Stimulated activated naive CD8-positive, alpha-beta T cell treated with anti-CD3 and anti-CD28 coated beads, Interleukin-15, Interleukin-2, amounts not matched to agents 100 U/mL and 50 U/mL, for 24 hours (primary cell): ENCODE data around the gene TRIM71.

Source experiments
- ATAC-seq: fragments of 150-1000 bp; cut with Tn5 transposase; one replicate; pipeline ENCODE4 v1.10.0; 2021
- DNase-seq: peaks from one replicate; pipeline ENCODE4 v3.0.0; 2021

The TRIM71 gene

DNA sequence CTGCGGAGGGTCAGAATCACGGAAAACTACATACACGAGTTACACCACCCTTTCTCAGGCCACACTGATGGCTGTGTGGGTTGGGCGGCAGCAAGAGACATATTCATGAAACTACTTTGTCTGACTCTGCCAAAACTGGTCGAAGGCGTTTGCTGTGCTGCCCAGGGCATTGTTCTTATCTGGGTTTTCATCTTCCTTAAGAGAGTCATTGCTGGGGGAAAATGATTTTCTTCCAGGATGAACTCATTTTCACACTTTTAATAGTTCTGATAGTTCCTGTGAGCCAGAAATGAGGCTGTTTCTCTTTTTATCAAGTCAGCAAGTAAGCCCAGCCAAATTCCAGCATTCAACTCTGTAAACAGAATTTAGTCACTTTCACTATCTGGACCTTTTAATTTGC, 47.6 kb downstream of the TRIM71 start:
- ATAC-seq (no peak), DNase-seq (no peak)

DNA sequence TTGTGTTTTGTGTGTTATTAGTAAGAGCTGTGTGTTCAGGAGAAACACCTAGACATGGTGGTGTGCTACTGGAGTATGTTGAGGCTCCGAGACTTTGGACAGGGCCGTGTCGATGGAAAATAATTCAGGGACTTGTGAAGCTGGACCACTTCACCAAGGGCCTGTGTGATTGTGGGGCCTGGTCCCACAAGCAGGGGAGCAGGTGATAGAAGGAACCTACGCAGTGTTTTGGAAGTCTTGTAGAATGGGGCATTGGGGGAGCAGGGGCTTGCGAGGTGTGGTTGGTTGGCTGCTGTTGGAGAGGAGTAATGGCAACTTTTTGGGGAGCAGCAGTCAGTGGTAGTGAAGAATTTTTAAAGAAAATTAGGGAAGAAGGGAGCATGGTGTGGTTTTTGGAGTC, 48.7 kb downstream of the TRIM71 start:
- ATAC-seq (no peak), DNase-seq (no peak)

DNA sequence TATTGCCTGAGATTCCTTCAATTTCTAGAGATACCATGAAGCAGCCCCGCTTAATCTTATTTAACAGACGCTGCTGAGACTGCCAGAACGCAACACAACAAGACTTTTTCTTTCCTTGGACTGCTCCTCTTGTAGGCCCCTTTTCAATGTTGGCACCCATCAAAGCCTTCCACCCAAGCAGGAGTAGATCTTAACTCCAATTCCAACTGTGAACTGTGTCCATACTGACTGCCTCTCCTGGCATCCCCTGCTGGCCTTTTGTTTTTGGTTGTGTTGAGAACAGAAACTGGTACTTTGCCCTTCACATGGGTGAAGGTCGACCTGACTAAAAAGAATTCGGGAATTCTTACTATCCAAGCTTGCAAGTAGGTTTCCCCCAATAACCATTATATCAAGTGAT, 50.2 kb downstream of the TRIM71 start:
- DNase-seq (no peak), ATAC-seq (no peak)

DNA sequence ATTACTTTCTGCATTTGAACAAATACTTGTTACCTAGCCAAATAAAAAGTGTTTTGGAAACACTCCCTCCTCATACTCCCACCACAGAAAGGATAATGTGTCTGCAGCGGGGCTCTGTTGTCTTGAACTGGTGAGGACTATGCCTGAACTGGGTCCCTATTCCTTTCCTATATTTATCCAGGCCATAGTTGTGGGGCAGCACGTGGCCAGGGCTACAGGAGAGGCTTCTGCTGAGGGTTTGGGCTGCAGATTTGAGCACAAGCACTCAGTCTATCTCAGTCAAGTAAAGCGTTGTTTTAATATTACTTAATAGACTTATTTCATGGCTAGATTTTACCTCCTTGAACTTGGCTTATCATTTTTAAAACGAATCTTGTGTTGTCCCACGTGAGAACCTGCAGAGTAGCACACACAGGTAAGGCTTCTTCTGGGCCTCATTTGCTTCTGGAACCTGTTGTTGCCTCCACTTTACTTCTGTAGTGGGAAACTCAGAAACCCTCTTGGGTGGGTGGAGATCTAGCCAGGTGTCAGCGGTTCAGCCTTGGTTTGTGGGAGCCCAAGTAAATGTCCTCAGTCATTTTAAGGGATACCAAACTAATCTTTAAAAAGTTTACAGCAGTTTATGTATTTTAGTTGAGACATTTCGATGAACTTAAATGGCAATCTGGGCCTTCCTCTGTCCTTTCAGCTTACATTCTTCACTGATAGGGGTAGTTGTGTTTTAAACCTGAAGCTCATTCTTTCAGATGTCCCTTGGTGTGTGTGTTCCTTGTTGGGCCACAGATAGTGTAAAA, 51.1 kb downstream of the TRIM71 start:
- no peak for ATAC-seq
- DNase-seq, result no peak

DNA sequence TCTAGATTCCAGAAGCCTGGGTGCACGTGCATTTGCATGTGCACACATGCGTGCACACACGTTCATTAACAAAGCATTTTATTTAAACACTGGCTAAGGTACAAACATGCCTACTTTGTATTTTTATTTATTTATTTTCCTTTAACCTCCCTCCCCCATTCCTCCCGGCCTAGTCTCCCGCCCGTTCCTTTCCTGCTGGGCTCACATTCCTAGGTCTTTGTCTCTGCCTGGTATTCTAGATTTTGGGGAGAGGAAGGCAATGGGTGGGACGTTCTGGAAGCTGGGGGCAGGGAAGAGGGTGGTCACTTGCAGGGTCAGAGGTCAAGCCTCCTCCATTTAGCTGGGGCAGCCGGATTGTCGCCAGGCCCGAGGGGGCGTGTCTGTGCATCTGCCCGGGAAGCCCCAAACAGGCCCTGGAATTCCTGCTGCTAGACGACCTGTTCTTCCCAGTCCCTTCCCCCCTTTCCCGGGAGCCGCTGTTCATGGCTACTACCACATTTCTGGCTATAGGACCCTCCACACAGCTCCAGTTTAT, 51.8 kb downstream of the TRIM71 start:
- ATAC-seq, result no peak
- DNase-seq, result no peak

DNA sequence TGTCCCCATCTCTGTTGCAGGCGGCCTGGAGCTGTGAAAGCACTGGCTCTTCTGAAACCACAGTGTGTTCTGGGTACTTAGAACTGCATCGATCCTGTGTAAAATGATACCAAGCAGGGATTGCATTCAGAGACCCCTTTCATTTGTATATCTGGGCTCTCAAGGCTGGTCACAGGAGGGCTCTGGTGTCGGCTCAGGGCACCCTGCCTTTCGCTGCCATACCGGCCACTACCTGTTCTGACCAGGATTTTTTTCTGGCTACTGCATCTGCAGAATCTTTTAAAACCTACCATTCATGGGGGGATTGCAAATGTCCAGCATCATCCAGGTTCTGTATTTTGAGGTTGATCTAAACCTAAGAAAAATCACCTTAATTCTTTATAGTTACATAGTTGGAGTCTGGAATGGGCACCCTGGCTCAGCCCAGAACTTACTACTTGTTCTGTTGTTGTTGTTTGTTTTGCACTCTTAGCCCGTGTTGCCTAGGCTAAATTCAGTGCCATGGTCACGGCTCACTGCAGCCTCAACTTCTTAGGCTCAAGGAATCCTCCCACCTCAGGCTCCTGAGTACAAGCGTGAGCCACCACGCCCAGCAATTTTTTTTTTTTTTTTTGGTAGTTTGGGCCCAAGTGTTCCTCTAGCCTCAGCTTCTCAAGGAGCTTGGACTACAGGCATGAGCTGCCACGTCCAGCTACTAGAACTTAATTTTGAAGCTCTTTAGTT, 52.7 kb downstream of the TRIM71 start:
- DNase-seq, result no peak
- ATAC-seq, result no peak

DNA sequence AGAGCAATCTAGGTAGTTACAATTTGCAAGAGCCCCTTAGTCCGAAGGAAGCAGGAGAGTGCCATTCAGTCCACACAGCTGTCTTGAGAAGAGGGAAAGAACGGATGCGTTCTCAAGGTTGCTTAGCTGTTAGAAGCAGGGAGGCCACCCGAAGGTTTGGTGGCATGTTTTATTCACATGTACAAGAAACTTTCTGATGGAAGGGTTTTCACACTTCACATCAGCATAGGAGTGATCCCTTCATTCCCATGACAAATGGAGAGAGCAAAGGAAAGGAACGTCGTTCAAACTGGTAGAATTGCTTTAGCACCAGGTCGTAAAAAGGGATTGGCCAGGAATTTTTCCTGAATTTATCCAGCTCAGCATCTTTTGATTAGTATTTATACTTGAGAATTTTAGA, 53.5 kb downstream of the TRIM71 start:
- no peak for ATAC-seq
- no peak for DNase-seq

DNA sequence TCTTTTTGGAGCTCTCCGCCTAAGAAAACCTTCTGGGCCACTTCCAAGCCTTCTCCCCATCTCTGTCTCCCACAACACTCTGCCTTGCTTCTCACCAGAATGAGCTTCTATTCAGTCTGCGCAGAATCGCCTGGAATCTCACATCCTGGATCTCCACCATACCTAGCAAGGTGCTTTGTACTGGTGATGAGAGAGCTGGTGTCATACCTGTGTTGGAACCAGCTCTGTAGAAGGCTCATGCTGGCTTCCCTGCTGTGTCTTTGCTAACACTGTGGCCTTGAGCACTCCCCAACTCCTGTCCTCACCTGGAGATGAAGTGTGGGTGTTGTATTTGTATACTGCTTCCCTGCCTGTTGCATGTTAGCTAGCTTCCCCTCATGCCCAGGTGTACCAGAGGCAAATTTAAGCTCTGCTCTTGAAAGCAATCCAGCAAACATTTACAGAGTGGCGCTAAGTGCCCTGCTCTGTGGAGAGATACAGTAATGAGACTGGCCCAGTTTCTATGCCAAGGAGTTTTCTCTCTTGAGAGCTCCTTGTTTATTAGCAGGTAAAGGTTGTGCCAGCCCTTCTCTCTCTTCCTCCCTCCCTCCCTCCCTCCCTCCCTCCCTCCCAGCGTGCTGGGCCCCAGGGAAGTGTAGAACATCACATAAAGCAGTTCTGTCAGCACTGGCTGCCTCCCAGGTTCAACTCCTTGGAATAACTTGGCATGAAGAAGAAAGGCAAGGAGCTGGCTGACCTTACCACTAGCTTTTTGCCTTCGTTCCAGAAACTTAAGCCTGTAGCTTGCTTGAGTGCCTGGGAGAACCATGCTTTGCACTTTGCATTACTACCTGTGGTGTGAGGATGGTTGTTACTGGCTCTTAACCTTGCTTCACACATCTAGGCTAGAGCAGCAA, 54.9 kb downstream of the TRIM71 start:
- ATAC-seq (no peak), DNase-seq (no peak)

DNA sequence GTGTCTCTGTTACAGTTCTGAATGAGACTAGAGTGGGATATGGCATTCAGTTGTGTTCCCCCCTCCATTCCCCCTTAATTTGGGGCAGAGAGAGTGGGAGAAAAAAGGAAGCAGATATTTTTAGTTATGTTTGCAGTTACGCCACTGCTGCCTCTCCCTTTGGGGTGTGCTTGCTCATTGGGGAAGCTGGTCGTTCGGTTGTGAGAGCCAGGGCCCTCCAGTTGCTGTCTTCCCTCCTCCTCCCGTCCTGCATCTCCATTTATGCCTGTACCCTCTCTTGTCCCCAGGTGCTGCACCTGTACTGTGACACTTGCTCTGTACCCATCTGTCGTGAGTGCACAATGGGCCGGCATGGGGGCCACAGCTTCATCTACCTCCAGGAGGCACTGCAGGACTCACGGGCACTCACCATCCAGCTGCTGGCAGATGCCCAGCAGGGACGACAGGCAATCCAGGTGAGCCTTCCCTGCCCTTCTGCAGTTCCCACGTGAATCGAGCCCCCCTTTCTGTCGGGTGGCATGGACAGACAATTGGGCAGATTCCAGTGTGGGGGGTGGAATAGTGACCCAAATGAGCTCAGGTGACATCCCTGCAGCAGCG, 55.8 kb downstream of the TRIM71 start:
- no peak for ATAC-seq

DNA sequence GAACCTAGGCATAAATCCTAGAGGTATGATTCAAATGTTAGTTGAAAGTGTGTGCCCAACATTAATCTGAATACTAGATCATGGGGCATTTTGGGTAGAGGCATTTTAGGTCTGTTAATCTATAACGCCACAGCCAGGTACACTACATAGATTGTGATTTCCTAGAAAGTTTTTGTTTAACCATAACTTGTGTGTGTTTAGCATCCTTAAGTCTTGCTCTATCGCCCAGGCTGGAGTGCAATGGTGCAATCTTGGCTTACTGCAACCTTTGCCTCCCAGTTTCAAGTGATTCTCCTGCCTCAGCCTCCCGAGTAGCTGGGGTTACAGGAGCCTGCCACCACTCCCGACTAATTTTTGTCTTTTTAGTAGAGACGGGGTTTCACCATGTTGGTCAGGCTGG, 59.1 kb downstream of the TRIM71 start:
- DNase-seq (no peak), ATAC-seq (no peak)

More for the DNA sequence above, 55.8 kb downstream of the TRIM71 start:
- DNase-seq, result no peak

DNA sequence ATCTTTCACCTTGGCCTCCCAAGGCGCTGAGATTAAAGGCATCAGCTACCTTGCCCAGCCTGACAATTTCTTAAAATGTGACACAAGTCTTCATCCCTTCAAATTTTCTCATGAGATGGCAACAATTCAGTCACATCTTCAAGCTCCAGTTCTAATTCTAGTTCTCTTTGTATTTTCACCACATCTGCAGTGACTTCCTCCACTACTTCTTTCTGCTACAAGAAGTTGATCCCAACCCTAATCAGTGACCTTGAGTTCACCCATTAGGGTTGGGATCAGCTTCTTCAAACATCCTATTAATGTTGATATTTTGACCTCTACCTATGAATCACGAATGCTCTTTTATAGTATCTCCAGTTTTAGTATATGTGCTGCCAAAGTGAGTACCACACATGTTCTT, 59.8 kb downstream of the TRIM71 start:
- no peak for DNase-seq
- ATAC-seq, result no peak

DNA sequence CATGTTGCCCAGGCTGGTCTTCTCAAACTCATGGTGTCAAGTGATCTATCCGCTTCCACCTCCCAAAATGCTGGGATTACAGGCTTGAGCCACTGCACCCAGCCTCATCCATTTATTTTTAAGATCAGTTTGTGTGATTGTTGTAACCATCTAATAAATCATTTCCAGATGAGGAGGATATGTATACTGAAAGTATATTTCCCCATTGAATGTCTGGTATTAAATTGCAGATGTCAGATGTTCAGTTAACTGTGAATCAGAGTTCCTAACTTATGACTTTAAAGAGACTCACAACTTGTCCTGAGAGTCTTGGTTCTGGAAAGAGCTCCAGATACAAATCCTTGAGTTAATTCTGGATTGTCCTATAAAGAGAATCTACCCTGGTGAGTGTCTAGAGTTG, 62.4 kb downstream of the TRIM71 start:
- ATAC-seq (no peak), DNase-seq (no peak)

DNA sequence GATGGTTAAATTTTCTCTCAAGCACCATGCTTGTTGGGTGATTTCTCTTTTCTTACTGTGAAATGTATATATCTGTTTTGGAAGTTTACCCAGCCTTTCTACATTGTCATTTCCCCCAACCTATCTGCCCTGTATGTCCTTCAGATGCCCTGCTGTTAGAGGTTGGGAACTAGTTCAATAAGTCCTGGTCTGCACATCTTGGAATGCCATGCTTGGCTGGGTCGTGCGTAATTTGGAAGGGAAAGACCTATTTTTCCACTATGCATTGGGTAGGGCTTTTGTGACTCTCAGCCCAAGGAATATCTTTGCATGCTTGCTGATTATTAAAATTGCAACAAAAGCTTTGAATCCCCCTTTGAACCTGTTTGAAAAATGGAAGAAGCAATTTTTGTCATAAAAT, 63.8 kb downstream of the TRIM71 start:
- ATAC-seq (no peak), DNase-seq (no peak)

DNA sequence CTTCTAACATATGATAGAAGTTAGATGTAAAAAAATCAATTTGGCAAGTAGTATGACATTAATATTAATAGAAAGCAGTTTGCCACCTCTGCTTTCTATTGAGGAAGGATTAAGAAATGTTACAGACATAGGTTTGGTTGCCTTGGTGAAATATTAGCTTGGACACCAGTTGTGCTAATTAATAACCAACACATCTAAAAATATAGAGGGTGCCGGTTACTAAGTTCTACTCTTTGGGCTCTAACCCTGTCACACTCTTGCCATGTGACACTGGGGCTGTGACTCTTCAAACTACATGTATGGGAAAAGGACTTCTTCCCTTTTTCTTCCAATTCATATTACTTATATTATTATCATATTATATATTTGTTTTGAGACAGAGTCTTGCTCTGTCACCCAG, 64.4 kb downstream of the TRIM71 start:
- no peak for ATAC-seq
- DNase-seq, result no peak

DNA sequence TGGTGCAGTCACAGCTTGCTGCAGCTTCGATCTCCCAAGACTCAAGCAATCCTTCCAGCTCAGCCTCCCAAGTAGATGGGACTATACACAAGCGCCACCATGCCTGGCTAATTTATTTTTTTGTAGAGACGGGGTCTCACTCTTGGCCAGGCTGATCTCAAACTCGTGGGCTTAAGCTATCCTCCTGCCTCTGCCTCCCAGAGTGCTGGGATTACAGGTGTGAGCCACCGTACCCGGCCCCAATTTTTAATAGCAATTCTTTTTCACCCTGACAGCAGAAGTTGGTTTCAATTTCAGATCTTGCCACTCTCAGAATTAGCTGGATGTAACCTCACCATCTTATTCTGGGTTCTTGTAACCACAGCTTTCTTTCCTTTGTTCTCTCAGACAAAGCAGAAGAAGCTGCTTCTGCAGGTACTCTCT, 64.8 kb downstream of the TRIM71 start:
- ATAC-seq, result peak; percentile 88
- no peak for DNase-seq

DNA sequence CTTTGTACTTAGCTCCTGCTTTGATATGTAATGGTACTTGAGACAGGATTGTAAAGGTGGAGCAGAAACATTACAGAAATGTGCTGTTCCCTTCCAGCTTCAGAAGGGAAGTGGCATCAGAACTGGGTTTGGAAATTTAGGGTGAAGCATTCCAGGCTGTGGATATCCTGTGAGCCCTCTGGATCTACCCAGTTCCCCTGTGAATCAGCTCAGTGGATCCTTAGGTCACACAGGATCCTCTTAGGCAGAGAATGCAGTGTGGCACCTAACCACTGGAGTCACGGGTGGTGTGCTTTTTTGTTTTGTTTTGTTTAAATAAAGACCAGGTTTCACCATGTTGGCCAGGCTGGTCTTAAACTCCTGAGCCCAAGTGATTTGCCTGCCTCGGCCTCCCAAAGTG, 66.0 kb downstream of the TRIM71 start:
- ATAC-seq, result no peak
- no peak for DNase-seq

DNA sequence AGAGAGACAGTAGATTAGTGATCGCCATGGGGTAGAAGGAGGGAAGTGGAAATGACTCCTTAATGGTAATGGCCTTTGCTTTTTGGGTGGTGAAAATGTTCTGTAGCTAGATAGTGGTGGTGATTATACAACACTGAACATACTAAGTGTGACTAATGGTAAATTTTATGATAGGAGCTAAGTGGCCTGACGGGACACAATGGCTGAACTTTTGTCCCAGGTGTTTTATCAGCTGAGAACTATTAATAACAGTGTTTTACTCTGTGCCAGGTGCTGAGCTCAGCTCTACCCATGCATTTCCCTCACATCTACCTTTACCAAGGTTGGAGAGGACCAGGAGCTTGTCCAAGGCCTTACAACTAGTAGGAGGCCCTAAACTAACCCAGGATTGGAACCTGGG, 66.8 kb downstream of the TRIM71 start:
- no peak for ATAC-seq
- DNase-seq, result no peak

DNA sequence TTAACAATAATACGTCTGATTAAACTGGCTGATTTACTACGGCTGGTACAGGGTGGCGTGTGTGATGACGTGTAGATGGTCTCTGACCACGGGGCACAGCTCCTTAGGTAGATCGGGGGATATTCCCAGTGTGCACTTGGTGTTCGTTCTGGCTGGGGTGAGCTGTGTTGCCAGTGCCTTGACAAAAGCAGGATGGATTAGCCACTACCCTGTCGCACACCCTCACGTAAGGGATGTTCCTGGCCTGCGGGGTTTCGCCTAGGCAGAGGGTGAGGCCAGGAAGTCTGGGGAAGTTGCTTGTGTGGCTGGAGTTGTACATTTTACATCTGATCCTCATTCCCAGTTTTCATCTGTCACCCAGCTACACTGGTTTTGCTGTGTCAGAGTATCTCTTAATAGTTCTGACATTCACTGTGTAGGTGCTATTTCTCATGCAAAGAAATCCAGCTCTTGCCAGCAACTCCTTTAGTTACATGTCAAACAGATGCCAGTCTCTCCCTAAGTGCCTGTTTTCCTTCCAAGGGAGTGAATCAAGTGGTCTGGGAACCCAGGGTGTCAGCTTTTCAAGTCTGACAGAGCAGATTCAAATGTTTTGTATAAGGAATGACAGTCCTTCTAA, 67.6 kb downstream of the TRIM71 start:
- no peak for ATAC-seq
- DNase-seq, result no peak

DNA sequence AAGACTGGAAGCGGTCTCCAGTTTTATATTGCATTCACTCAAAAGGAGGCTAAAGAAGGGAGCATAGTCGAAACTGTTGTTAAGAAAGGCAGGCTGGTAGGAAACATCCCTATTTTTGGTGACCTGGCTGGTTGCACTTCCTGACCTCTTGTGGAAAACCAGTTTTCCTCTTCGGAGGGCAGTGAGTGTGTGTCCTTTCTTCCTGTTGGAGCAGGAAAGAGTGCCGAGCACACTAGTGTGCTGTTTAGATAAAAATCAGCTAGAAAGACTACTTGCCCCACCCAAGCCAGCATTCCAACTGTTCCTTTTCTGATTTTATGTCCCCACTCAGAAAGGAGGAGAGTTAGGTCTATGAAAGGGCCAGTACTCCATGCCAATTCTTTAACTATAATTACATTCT, 68.5 kb downstream of the TRIM71 start:
- ATAC-seq (no peak), DNase-seq (no peak)

DNA sequence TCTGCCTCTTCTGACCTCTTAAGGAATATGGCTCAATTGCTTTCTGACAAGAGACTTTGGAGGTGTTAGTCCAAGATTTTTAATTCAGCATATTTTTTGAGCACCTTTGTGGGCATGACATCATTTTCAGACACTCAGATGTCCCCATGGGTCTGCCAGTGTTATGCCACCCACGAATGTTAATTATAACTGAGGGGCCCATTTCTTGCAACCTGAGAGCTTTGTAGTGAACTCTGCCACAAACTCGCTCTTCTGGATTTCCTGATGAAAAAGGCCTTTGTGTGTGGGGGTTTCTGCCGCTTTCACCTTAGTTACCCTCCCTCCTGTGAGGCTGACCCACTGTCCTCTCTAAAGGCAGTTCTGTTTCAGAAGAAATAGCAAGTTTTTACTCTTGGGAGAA, 69.1 kb downstream of the TRIM71 start:
- DNase-seq (no peak), ATAC-seq (no peak)

DNA sequence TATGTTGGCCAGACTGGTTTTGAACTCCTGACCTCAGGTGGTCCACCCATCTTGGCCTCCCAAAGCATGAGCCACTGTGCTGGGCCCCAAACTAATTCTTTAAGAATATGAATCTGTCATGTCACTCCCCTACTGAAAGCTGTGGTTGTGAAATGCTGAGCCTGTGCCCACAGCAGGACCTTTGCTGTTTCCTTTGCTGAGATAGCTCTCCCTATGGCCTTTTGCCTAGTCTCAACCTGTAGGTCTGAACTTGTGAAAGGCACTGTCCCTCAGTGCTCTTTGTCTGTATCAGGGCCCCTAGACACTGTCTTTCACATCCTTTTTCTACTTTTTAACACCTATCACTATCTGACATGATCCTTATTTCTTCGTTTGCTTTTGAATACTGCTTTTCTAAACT, 70.9 kb downstream of the TRIM71 start:
- ATAC-seq (no peak), DNase-seq (no peak)
